Fibroblast of peridontal ligament (primary cell): ENCODE data around the gene GABRB1.
"Not testable (repeated sequence)": the region's sequence is repeated elsewhere in the genome, so short reads cannot be mapped to it uniquely, and the experiment has no call there.

Experiments used
- DNase-seq: peaks from one replicate; pipeline ENCODE4 v3.0.0-alpha.2; 2010; ENCODE audit errors: extremely low read depth

The GABRB1 gene

DNA sequence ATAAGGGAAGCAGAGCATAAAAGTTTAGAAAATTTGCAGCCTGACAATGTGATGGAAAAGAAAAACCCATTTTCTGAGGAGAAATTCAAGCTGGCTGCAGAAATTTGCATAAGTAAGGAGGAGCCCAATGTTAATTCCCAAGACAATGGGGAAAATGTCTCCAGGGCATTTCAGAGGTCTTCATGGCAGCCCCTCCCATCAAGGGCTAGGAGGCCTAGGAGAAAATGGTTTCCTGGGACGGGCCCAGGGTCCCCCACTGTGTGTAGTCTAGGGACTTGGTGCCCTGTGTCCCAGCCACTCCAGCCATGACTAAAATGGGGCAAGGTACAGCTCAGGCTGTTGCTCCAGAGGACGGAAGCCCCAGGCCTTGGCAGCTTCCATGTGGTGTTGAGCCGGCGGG, 259.5 kb downstream of the GABRB1 start:
- DNase-seq = not testable (repeated sequence)

GRCh38 chr4:47309165-47309564, 277.8 kb downstream of the GABRB1 start:
- DNase-seq = no peak

DNA sequence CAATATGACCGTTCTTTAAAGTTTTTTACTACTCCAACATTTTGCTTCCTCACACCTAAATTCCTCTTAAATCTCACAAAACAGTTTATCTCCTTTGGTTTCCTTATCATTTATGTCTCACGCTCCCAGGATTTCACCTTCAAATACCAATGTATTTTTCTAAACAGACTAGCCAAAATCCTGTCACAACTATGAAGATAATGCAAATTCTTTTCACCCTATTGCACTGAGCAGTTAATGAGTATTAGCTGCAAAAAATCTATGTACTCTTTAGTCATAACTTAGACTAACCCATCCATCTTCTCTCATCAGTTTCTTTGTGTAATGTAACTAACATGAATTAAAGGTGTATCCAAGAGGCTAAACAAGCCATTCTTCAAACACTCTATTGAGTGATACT, 280.8 kb downstream of the GABRB1 start:
- DNase-seq = no peak

- DNase-seq = no peak
These were observed 282.0 kb downstream of the GABRB1 start for GRCh38 chr4:47313384-47313783.

- peak; percentile 54 for DNase-seq
These were observed 284.0 kb downstream of the GABRB1 start for GRCh38 chr4:47315346-47315745.

- DNase-seq = no peak
These were observed 294.7 kb downstream of the GABRB1 start for GRCh38 chr4:47326025-47326424.

- DNase-seq = no peak
These were observed 299.5 kb downstream of the GABRB1 start for GRCh38 chr4:47330866-47331265.

- peak; percentile 23 for DNase-seq
These were observed 303.3 kb downstream of the GABRB1 start for GRCh38 chr4:47334652-47335051.

- DNase-seq = no peak
These were observed 306.5 kb downstream of the GABRB1 start for GRCh38 chr4:47337893-47338292.

- no peak for DNase-seq
These were observed 309.5 kb downstream of the GABRB1 start for GRCh38 chr4:47340914-47341313.

DNA sequence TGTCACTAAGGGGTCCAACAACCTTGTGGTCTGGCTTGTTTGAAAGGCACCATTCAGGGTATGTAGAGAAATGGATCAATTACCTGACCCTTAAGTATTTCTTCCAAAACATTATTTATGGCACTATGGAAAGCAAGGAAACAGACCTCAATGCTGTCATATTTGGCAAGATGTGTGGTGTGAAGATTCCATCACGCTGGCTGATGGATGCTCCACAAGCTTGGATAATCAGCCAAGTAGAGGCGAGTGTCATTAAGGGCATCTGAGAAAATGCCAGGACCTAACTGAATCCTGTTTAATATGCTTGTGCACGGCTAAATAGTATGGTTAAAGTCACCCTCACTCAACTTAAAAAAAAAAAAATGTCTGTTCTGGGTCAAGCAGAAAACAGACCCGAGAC, 311.4 kb downstream of the GABRB1 start:
- no peak for DNase-seq

GRCh38 chr4:47349326-47349725, 318.0 kb downstream of the GABRB1 start:
- DNase-seq = peak; percentile 38

DNA sequence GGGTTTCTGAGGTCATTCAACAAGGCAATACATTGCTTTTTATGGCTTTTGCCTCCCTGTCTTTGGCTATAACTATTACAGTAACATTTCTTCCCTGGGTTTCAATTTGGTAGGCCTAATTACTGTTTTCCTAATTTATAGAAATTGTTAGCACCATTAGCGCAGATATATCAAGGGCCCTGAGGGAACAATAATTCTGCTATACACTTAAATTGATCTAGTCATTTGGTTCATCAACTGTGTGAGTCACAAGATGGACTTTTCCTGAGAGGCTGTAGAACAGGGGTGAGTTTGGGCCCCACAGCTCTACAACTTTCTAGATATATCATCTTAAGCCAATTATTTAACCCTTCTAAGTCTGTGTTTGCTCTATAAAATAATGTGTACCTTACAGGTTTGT, 324.2 kb downstream of the GABRB1 start:
- no peak for DNase-seq

DNA sequence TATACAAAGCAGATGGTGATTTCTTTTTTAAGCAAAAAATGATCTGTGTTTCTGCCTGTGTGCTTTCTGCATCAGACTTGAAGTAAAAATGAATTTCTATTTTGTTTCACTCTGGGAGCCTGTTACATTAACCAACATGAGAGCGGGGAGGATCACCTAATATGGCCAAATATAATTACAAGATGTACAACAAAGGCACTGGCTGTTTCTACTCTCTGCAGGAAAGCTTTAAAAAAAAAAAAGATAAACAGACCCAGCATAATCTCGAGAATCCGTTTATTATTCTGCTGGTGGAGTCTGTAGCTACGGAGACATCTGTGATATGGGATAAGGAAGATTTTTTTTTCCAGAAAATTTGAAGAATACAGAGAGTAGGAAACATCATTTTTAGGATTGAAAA, 328.5 kb downstream of the GABRB1 start:
- no peak for DNase-seq

DNA sequence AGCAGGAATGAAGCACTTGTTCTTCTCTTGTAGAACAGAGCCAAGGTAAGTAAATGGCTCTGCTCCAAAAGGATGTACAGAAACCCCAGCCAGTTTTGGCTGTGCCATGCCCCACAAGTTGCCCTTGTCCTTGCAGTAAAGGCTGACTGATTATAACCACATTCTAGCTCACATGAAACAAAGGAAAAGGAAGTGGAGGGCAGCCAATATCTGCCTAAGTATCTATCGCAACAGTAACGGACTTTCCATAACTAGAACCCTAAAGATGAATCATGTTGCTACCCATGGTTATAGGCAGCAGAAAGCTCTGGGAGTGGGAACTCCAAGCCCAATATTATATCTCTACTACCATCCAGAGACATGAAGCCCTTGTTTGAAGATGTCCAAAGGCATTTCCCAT, 336.4 kb downstream of the GABRB1 start:
- DNase-seq = no peak

DNA sequence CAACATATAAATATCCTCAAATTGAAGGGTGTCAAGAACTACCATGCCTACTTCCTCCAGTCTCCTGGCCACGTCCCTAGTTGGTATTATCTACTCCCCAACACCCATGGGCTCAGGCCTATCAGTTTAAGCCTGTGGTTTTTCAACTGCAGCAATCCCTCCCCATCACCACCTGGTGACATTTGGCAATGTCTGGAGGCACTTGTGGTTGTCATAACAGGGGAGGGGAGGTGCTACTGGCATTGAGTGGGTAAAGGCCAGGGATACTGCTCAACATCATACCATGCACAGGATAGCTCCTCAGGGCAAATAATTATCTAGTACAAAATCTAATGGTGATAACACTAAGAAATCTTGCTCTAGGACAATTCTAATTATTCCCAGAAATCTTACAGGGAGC, 336.8 kb downstream of the GABRB1 start:
- DNase-seq = no peak

GRCh38 chr4:47372561-47372960, 341.2 kb downstream of the GABRB1 start:
- no peak for DNase-seq

DNA sequence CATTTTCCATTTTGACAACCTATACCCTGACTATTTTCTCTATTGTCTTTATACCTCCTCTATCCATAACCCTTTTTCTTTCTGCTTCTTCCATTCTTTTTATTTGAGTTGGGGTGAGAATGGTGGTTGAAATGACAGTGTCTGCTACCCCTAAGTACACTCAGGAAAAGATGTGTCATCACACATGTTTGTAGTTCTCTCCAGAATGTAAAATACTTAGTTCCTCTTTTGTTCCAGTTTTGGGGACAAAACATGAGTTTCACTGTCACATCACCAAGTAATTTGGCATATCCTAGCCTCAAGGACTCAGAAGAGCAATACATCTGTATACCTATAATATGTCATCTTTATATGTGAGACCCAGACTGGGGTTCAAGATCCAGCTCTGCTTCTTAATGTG, 341.8 kb downstream of the GABRB1 start:
- no peak for DNase-seq

DNA sequence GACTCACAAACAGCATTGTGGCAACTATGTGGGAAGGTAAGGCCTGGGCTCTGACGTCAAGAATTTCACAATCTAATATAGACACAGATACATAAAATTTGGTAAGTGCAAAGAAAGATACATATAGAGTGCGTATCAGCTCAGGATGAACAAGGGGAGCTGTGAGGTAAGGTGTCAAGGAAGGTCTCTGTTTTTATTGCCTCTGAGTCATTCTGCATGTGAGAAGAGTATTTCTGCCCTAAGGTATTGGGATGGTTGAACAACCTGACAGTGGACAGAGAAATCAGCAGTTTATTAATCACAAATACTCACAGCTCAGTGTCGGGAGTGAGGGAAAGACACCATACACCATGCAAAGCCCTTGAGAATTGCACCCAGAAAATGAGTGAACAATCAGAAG, 342.3 kb downstream of the GABRB1 start:
- no peak for DNase-seq

DNA sequence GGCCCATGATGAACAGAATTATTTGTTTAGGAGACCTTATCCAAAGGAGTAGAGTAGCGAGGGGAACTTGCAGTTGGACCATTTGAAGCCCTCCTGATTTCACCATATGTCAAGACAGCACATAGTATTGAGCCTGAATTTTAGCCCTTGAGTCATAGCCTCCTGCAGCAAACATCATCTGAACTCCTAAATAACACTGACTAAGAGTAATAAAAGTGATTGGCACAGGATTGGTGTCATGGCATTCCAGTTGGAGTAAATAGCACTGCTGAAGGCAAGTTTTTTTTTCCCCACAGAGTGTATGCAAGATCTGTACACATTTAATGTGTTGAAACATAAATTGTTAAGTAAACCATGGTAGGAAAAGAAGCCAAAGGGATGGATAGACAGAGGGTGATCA, 343.1 kb downstream of the GABRB1 start:
- DNase-seq = peak; percentile 8

GRCh38 chr4:47378021-47378530, 346.7 kb downstream of the GABRB1 start:
- not testable (repeated sequence) for DNase-seq

DNA sequence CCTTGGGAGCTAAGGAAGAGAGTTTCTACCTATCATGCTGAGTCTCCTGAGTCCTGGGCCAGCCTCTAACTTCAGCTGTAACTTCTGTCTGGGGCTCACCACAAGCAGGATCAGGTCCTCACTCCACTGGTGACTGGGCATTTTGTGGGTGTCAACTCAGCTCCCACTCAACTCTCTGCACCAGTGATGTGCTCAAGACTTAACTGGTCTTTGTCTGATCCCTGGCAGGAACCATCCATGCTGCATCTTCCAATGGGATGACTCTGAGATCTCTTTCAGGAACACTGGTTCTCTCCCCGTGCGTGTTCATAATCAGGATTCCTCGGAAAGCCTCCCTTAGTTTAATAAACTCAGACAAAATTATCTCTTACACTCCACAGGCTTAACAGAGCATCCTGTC, 349.8 kb downstream of the GABRB1 start:
- no peak for DNase-seq

DNA sequence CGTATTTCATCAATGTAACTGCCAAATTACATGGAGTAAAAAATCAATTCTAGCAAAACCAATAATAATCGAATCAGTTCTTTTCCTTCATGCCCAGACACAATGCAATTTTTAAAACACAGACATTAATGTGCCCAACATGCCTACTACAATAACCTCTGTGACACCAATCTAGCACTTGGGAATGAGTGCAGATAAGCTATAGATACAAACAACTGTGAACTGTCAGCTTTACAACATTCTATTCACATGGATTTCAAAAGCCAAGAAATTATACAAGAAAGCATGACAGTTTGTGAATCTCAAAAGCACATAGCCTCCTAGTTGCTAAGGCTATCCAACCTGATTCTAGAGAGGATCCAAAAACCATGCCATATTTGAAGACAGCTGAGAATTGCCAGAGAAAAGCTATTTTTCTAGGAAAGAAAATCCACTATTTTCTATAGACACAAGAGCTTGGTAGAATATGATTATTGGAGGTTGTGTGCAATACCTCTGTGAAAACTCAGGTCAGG, 351.5 kb downstream of the GABRB1 start:
- DNase-seq = no peak

DNA sequence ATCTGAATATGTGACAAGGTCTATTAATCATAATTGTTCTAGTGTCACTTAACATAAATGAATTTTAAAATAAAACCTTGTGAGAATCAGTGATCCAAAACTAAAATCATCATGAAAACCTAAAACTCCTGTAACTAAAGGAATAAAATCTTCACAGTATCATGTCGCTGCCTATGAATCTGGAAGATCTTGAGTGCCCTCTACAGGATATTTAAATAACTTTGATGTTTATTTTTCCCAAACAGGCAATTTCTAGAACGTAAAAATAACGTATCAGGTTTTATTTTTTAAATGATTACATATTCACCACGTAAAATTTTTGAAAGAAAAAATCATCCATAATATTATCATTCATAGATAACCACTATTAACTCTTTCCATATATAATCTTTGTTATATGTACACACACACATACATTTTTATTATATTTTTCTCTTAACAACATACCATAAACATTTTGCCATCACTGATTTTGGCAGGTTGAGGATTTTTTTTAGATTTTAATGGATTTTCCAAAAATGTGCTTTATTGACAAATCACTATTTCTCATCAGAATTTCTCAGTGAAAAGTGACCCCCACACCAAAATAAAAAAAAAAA, 352.6 kb downstream of the GABRB1 start:
- DNase-seq = peak; percentile 67
